H1 (cell line): ENCODE measurements around the gene BORCS8. TPM values are rescaled to one million over a fixed set of nuclear protein-coding genes. Genes with fewer than 3 reads are reported as not detected.

Experiments used
- CTCF ChIA-PET: fragments of 300-600 bp; sonication (Branson Sonifier 250); formaldehyde crosslinking; loops from one replicate; lab custom pipeline; 2021; ENCODE audit not compliant: partially characterized antibody; lab: Charles Lee
- POLR2A ChIA-PET: fragments of 300-600 bp; sonication (Branson Sonifier 250); formaldehyde crosslinking; loops from one replicate; lab custom pipeline; 2021; ENCODE audit warnings: inconsistent platforms; ENCODE audit not compliant: partially characterized antibody; lab: Charles Lee
- DNase-seq, 2 experiments: peaks; one replicate each; pipeline versions ENCODE4 v3.0.0 to v3.0.0-alpha.2; 2010 to 2022; ENCODE audit warnings: low spot score in 2 of 2, low read depth in 1 of 2, mixed read lengths in 1 of 2
- FAIRE-seq: peaks from 2 replicates; lab custom pipeline; 2011; peaks lifted over from hg19 to GRCh38; lab: Jason Lieb, UNC
- H2AFZ ChIP-seq: 2 replicates; pipeline ENCODE4 v1.8.1; 2012; ENCODE audit warnings: low read length, inconsistent platforms
- H2AK5ac ChIP-seq: 2 replicates; pipeline ENCODE4 v1.6.1; 2013; ENCODE audit warnings: low read depth, low read length
- H2BK120ac ChIP-seq: replicated peaks from 2 replicates; pipeline ENCODE3; 2013; ENCODE audit warnings: low read depth, low read length, inconsistent platforms
- H2BK12ac ChIP-seq: 2 replicates; pipeline ENCODE4 v1.6.1; 2013; ENCODE audit warnings: low read depth, low read length
- H2BK15ac ChIP-seq: 2 replicates; pipeline ENCODE4 v1.6.1; 2013; ENCODE audit warnings: low read length
- H2BK20ac ChIP-seq: 2 replicates; pipeline ENCODE4 v1.6.1; 2013; ENCODE audit warnings: low read length
- H2BK5ac ChIP-seq: 2 replicates; pipeline ENCODE4 v1.6.1; 2013; ENCODE audit warnings: low read depth, low read length
- H3K14ac ChIP-seq: 2 replicates; pipeline ENCODE4 v1.6.1; 2013; ENCODE audit warnings: inconsistent platforms; ENCODE audit not compliant: insufficient read length
- H3K18ac ChIP-seq: 2 replicates; pipeline ENCODE4 v1.6.1; 2013; ENCODE audit warnings: low read length; ENCODE audit errors: extremely low read depth
- H3K23ac ChIP-seq: 2 replicates; pipeline ENCODE4 v1.6.1; 2013; ENCODE audit warnings: inconsistent platforms; ENCODE audit not compliant: insufficient read length
- H3K23me2 ChIP-seq: 2 replicates; pipeline ENCODE4 v1.6.1; 2013; ENCODE audit warnings: low read depth, low read length
- H3K27ac ChIP-seq: 2 replicates; pipeline ENCODE4 v1.6.1; 2011; ENCODE audit warnings: low read depth, low read length, inconsistent platforms
- H3K27me3 ChIP-seq, 4 experiments: replicated peaks in 1 of 4; 1 replicate in 1 of 4; 2 replicates in 3 of 4; pipeline versions ENCODE4 v1.6.1 to v1.8.1; 2011 to 2013; ENCODE audit warnings: low read length in 3 of 4, mild to moderate bottlenecking in 3 of 4, inconsistent platforms in 2 of 4, mixed read lengths in 2 of 4, moderate library complexity in 1 of 4; ENCODE audit not compliant: control insufficient read depth in 3 of 4, insufficient read depth in 3 of 4; ENCODE audit errors: extremely low read depth in 1 of 4
- H3K36me3 ChIP-seq, 4 experiments: 2 replicates each; pipeline versions ENCODE4 v1.6.1 to v1.8.1; 2011 to 2013; ENCODE audit warnings: mild to moderate bottlenecking in 4 of 4, low read length in 3 of 4, moderate library complexity in 2 of 4, control low read depth in 1 of 4, inconsistent platforms in 1 of 4; ENCODE audit not compliant: insufficient read depth in 4 of 4, control insufficient read depth in 2 of 4
- H3K4ac ChIP-seq: replicated peaks from 2 replicates; pipeline ENCODE3; 2013; ENCODE audit warnings: low read length, low read depth, mixed read lengths, inconsistent platforms; ENCODE audit not compliant: insufficient read length
- H3K4me1 ChIP-seq, 4 experiments: replicated peaks in 1 of 4; 1 replicate in 1 of 4; 2 replicates in 3 of 4; pipeline versions ENCODE4 v1.6.1 to v1.8.1; 2011 to 2013; ENCODE audit warnings: low read length in 3 of 4, inconsistent platforms in 2 of 4, mixed read lengths in 1 of 4; ENCODE audit not compliant: insufficient read depth in 4 of 4, control insufficient read depth in 3 of 4
- H3K4me2 ChIP-seq, 2 experiments: 2 replicates each; pipeline versions ENCODE4 v1.6.1 to v1.8.1; 2011 to 2013; ENCODE audit warnings: low read depth in 2 of 2, low read length in 2 of 2, control low read depth in 1 of 2, inconsistent platforms in 1 of 2, mild to moderate bottlenecking in 1 of 2; ENCODE audit not compliant: insufficient read depth in 1 of 2
- H3K4me3 ChIP-seq, 4 experiments: fragments of 200-600, 300-600 bp in 1 of 4; sonication (generic), shearing (Covaris generic), sonication (Bioruptor Twin) in 1 of 4; 2 replicates each; pipeline versions ENCODE4 v1.5.1 to v1.8.1; 2011 to 2016; ENCODE audit warnings: low read length in 4 of 4, low read depth in 3 of 4, control low read depth in 2 of 4, inconsistent platforms in 2 of 4, mild to moderate bottlenecking in 2 of 4, mixed read lengths in 1 of 4, moderate library complexity in 1 of 4; ENCODE audit not compliant: insufficient read depth in 2 of 4; ENCODE audit errors: extremely low read depth in 1 of 4
- H3K56ac ChIP-seq: replicated peaks from 2 replicates; pipeline ENCODE3; 2013; ENCODE audit warnings: low read depth, mild to moderate bottlenecking, mixed read lengths, low read length, inconsistent platforms; ENCODE audit not compliant: insufficient read length
- H3K79me1 ChIP-seq: 2 replicates; pipeline ENCODE4 v1.6.1; 2013; ENCODE audit warnings: low read depth, low read length, control low read depth
- H3K79me2 ChIP-seq, 2 experiments: 2 replicates each; pipeline versions ENCODE4 v1.6.1 to v1.8.1; 2012 to 2013; ENCODE audit warnings: low read length in 2 of 2, mild to moderate bottlenecking in 2 of 2, inconsistent platforms in 1 of 2; ENCODE audit not compliant: insufficient read depth in 2 of 2, control insufficient read depth in 1 of 2
- H3K9ac ChIP-seq, 4 experiments: replicated peaks in 1 of 4; 1 replicate in 1 of 4; 2 replicates in 3 of 4; pipeline versions ENCODE4 v1.6.1 to v1.8.1; 2011 to 2013; ENCODE audit warnings: low read depth in 3 of 4, low read length in 3 of 4, control low read depth in 2 of 4, mild to moderate bottlenecking in 2 of 4, moderate library complexity in 2 of 4, inconsistent platforms in 1 of 4; ENCODE audit errors: extremely low read depth in 1 of 4
- H3K9me3 ChIP-seq, 2 experiments: 2 replicates each; pipeline versions ENCODE4 v1.6.1 to v1.8.1; 2012 to 2013; ENCODE audit warnings: mild to moderate bottlenecking in 2 of 2, moderate library complexity in 2 of 2, control low read depth in 1 of 2, inconsistent platforms in 1 of 2, low read depth in 1 of 2, low read length in 1 of 2, mixed read lengths in 1 of 2; ENCODE audit not compliant: insufficient read depth in 2 of 2
- H4K20me1 ChIP-seq, 2 experiments: replicated peaks in 1 of 2; 2 replicates each; pipeline versions ENCODE3 to v1.8.1; 2011 to 2013; ENCODE audit warnings: inconsistent platforms in 2 of 2, low read length in 2 of 2, mild to moderate bottlenecking in 1 of 2; ENCODE audit not compliant: insufficient read depth in 2 of 2, control insufficient read depth in 1 of 2
- H4K5ac ChIP-seq: 2 replicates; pipeline ENCODE4 v1.6.1; 2013; ENCODE audit warnings: low read length, low read depth, mixed read lengths, inconsistent platforms; ENCODE audit not compliant: insufficient read length
- H4K8ac ChIP-seq: 2 replicates; pipeline ENCODE4 v1.8.0; 2013; ENCODE audit warnings: mild to moderate bottlenecking, moderate library complexity, low read length, inconsistent platforms; ENCODE audit not compliant: insufficient read depth; ENCODE audit errors: extremely low read depth
- H4K91ac ChIP-seq: replicated peaks from 2 replicates; pipeline ENCODE3; 2013; ENCODE audit warnings: low read length, mixed read lengths, inconsistent platforms; ENCODE audit not compliant: insufficient read length
- ASH2L ChIP-seq: fragments of 200-600, 300-600 bp; sonication (generic); IDR thresholded peaks from one replicate; pipeline ENCODE4 v1.7.1; 2017; ENCODE audit warnings: low read length
- BRCA1 ChIP-seq: IDR thresholded peaks from 2 replicates; pipeline ENCODE4 v1.6.1; 2012; ENCODE audit warnings: low read depth, low read length, improper control_type of control experiment
- CREB1 ChIP-seq: IDR thresholded peaks from 2 replicates; pipeline ENCODE4 v1.6.1; 2012; ENCODE audit warnings: inconsistent platforms
- GTF2F1 ChIP-seq: IDR thresholded peaks from 2 replicates; pipeline ENCODE4 v1.6.1; 2012; ENCODE audit warnings: low read depth, low read length, improper control_type of control experiment, borderline replicate concordance
- JUND ChIP-seq: IDR thresholded peaks from 2 replicates; pipeline ENCODE4 v1.6.1; 2011; ENCODE audit warnings: mild to moderate bottlenecking, improper control_type of control experiment, low read length
- KDM1A ChIP-seq: fragments of 200-600, 300-600 bp; sonication (generic); IDR thresholded peaks from 2 replicates; pipeline ENCODE4 v1.7.1; 2016; ENCODE audit warnings: mild to moderate bottlenecking, low read length, borderline replicate concordance
- NANOG ChIP-seq: IDR thresholded peaks from 2 replicates; pipeline ENCODE4 v1.6.1; 2011; ENCODE audit warnings: low read length, low read depth, mild to moderate bottlenecking, inconsistent platforms; ENCODE audit not compliant: insufficient read depth, poor library complexity, severe bottlenecking
- NRF1 ChIP-seq: IDR thresholded peaks from 2 replicates; pipeline ENCODE4 v1.6.1; 2011; ENCODE audit warnings: mild to moderate bottlenecking, low read depth, low read length, improper control_type of control experiment
- POU5F1 ChIP-seq: IDR thresholded peaks from 2 replicates; pipeline ENCODE4 v1.6.1; 2011; ENCODE audit warnings: low read depth, mild to moderate bottlenecking, low read length, moderate library complexity
- RAD21 ChIP-seq, 2 experiments: IDR thresholded peaks in 1 of 2; conservative IDR thresholded peaks in 1 of 2; 2 replicates each; pipeline ENCODE4 v1.6.1; 2011; ENCODE audit warnings: low read depth in 2 of 2, low read length in 2 of 2, improper control_type of control experiment in 1 of 2, inconsistent platforms in 1 of 2, mild to moderate bottlenecking in 1 of 2, moderate library complexity in 1 of 2
- SIRT6 ChIP-seq: IDR thresholded peaks from one replicate; pipeline ENCODE4 v1.7.1; 2012; ENCODE audit warnings: low read length, inconsistent platforms
- WGBS, 2 experiments: shearing (Covaris generic) in 1 of 2; methylation state at CpG; one replicate each; pipeline versions ENCODE4 v1.1.6 to v1.1.7; 2013 to 2015; ENCODE audit warnings: low lambda C conversion rate in 2 of 2, mixed read lengths in 2 of 2, inconsistent platforms in 1 of 2, low coverage in 1 of 2, missing lambda C conversion rate in 1 of 2; ENCODE audit not compliant: insufficient replicate concordance in 2 of 2, insufficient coverage in 1 of 2, insufficient read length in 1 of 2; ENCODE audit errors: extremely low coverage in 1 of 2, missing lambda C conversion rate in 1 of 2; 5-methylcytosine and 5-hydroxymethylcytosine counted together
- polyA plus RNA-seq, 7 experiments: library from polyadenylated mRNA; depleted of rRNA in 3 of 7; stranded (reverse) in 5 of 7; unstranded in 2 of 7; fragments of >200 nt in 5 of 7; fragments of 200-250 nt in 2 of 7; gene quantifications; 1 replicate in 5 of 7; 2 replicates in 1 of 7; 4 replicates in 1 of 7; pipeline versions ENCODE4 v1.2.1 to v1.2.3, GENCODE V29; 2011 to 2013; ENCODE audit warnings: missing spikeins in 2 of 7, mixed read lengths in 2 of 7
- total RNA-seq: library from RNA; stranded (reverse); fragmentation: NEBNext Ultra II Directional; extraction: Animal tissue kit (Norgen Biotek cat#: 25700); gene quantifications from 2 replicates; pipeline ENCODE4 v1.2.1, GENCODE V29; 2021

The BORCS8 gene
- total and polyA plus RNA-seq, 2 of the 8 experiments (the other 6 are each of a cell fraction or from before 2014, with no cell fraction given), result 15.0 to 15.9 TPM

DNA sequence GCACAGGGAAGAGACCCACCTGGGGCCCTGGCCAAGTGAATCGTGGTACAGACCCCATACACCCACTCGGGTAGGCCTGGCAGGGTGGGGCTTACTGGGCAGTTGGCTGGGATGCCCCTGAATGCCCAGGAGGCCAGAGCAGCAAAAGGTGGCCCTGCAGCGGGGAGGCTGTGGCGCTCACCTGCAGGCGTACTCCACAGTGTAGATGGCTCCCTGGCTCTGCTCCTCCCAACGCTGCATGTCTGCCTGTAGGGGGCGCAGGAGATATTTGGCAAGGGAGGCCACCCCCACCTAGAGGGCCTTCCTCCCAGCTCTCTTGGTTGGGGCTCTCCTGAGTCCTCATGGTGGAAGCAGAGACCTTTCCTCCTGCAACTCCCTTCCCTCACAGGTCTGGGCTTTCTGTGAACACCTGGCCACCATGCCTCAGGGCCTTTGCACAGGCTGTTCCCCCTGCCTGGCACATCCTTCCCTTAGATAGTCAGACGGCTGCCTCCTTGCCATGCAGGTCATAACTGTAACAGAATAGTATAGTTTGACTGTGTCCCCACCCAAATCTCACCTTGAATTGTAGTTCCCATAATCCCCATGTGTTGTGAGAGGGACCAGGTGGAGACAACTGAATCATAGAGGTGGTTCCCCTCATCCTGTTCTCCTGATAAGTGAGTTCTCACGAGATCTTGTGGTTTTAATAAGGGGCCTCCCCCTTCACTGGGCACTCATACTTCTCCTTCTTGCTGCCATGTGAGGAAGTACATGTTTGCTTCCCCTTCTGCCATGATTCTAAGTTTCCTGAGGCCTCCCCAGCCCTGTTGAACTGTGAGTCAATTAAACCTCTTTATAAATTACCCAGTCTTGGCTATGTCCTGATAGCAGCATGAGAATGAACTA lies 5.9 kb downstream of the BORCS8 start:
- Histone ChIP-seq H4K20me1 (peaks cover 2 to 10% of the 10 kb centered on the region in 2 experiments), H3K4me2 (no peak overlapping the region), H3K9ac (no peak overlapping the region; a peak in 1 of 7 replicates), H4K5ac (no peak overlapping the region), H3K36me3 (peaks cover 2 to 6% (median 4%) of the 10 kb centered on the region in 4 experiments; a peak in 6 of 8 replicates), H3K9me3 (no peaks in the 10 kb centered on the region), H3K56ac (no peak overlapping the region), H3K27me3 (no peaks in the 10 kb centered on the region), H2AK5ac (no peak overlapping the region), H2BK15ac (no peak overlapping the region), H3K23me2 (no peaks in the 10 kb centered on the region; the same call in 1 of the 2 replicates), H2AFZ (no peak overlapping the region), H3K79me2 (peaks cover 0 to 10% of the 10 kb centered on the region in 2 experiments; a peak in 2 of 4 replicates), H3K4me3 (no peak overlapping the region), H2BK120ac (no peak overlapping the region), H4K91ac (no peak overlapping the region), H3K4ac (no peak overlapping the region), H2BK20ac (no peak overlapping the region), H3K18ac (no peak overlapping the region; the same call in 1 of the 2 replicates), H2BK12ac (no peak overlapping the region), H3K23ac (no peak overlapping the region), H3K79me1 (peaks cover 4% of the 10 kb centered on the region), H2BK5ac (no peak overlapping the region; the same call in 1 of the 2 replicates), H3K27ac (no peak overlapping the region), H4K8ac (no peak overlapping the region), H3K4me1 (peaks cover 0 to 3% (median 1%) of the 10 kb centered on the region in 4 experiments; a peak in 4 of 7 replicates), H3K14ac (no peak overlapping the region)
- DNase-seq (peak; percentile 61 to 92), FAIRE-seq (peak; percentile 42)
- 56% methylated on average over 9 of the region's 9 CpGs; no CpG with 5 or more reads in 1 of the 2 experiments for WGBS, 2 experiments
- ChIA-PET POLR2A (interaction anchor here (0.7 to 1.6 kb wide), 7 partner anchors 12 to 157 kb away, joined by 3 to 5 read pairs (median 3); partner anchors contain the start of gene TM6SF2), CTCF (interaction anchor here (0.6 to 5.2 kb wide), 13 partner anchors 11 to 129 kb away, joined by 3 to 24 read pairs (median 3); no protein-coding TSS in a partner anchor)
- TF ChIP-seq JUND (no peak), RAD21 (IDR thresholded peaks at IDR 0.05 in 1 of 2, conservative IDR thresholded peaks at IDR 0.05 in 1 of 2; ENCODE audit: low read depth in 2 of 2, low read length in 2 of 2) (peak; percentile 76 to 83), KDM1A (peak; percentile 94), ASH2L (no peak), SIRT6 (no peak), GTF2F1 (no peak), NANOG (no peak), CREB1 (peak; percentile 35; the same call in 1 of the 2 replicates), BRCA1 (no peak), NRF1 (no peak), POU5F1 (no peak)
